Adrenal gland (tissue), 12 donors: ENCODE results near the gene ANK2. TPM values are rescaled to one million over a fixed set of nuclear protein-coding genes. Genes with fewer than 3 reads are reported as not detected.
A peak's percentile ranks its signal among the peaks of the same experiment; 100 is the strongest.

ENCODE experiments used
- DNase-seq, 7 donors: peaks; one replicate each; pipeline ENCODE4 v3.0.0-alpha.2; 2019 to 2020
- H3K27ac ChIP-seq, 5 donors: fragments of 200-600 bp; sonication (generic) in 4 of 5; 1 replicate in 3 of 5; 2 replicates in 2 of 5; pipeline versions ENCODE4 v1.5.1 to v1.8.0; 2016 to 2020; ENCODE audit warnings: mild to moderate bottlenecking in 1 of 5
- H3K27me3 ChIP-seq: fragments of 200-600 bp; 2 replicates; pipeline ENCODE4 v1.8.0; 2021
- H3K36me3 ChIP-seq, 2 donors: fragments of 200-600 bp; replicated peaks in 1 of 2; 1 replicate in 1 of 2; 2 replicates in 1 of 2; pipeline versions ENCODE4 v1.5.1 to v1.8.0; 2018 to 2022
- H3K4me1 ChIP-seq, 2 donors: fragments of 200-600 bp; replicated peaks in 1 of 2; 1 replicate in 1 of 2; 2 replicates in 1 of 2; pipeline versions ENCODE4 v1.5.1 to v1.8.0; 2018 to 2021
- H3K4me3 ChIP-seq, 4 donors: fragments of 200-600 bp; sonication (generic) in 3 of 4; one replicate each; pipeline ENCODE4 v1.5.1; 2016 to 2018
- H3K9me3 ChIP-seq, 3 donors: fragments of 200-600 bp; sonication (generic) in 1 of 3; replicated peaks in 1 of 3; 1 replicate in 2 of 3; 2 replicates in 1 of 3; pipeline versions ENCODE4 v1.5.1 to v1.8.0; 2016 to 2021
- POLR2A ChIP-seq, 2 donors: fragments of 450-650 bp; IDR thresholded peaks; one replicate each; pipeline ENCODE4 v1.6.1; 2017; ENCODE audit warnings: antibody characterized with exemption in 2 of 2, mild to moderate bottlenecking in 2 of 2, moderate library complexity in 1 of 2
- WGBS, 4 donors: extraction: QIAGEN DNeasy Blood & Tissue Kit in 2 of 4; methylation state at CpG; one replicate each; pipeline versions ENCODE4 v1.1.5 to v1.1.7; 2013 to 2017; 5-methylcytosine and 5-hydroxymethylcytosine counted together
- intact Hi-C, 2 donors: fragments of 100-400 bp; cut with DNase I; formaldehyde crosslinking; loops; one replicate each; pipeline versions ENCODE4 v1.14.1 to v1.15.0; 2022 to 2023
- polyA plus RNA-seq, 3 donors: library from polyadenylated mRNA; stranded (reverse); fragments of 200-250 nt in 2 of 3; fragments of 350-450 nt in 1 of 3; fragmentation: Illumina TruSeq in 1 of 3; extraction: RNeasy Lipid Tissue Mini Kit (QIAGEN cat#74804) in 1 of 3; gene quantifications; one replicate each; pipeline ENCODE4 v1.2.3, GENCODE V29; 2013 to 2014
- total RNA-seq, 9 donors: library from RNA; depleted of rRNA in 4 of 9; stranded (reverse); fragments of >200 nt in 4 of 9; fragments of 120-200 nt in 1 of 9; fragmentation: NEBNext Ultra II Directional in 1 of 9; extraction: Animal tissue kit (Norgen Biotek cat#: 25700) in 1 of 9; gene quantifications; one replicate each; pipeline versions ENCODE4 v1.1.0 to v1.2.4, GENCODE V29; 2013 to 2023
- TF ChIP-seq, protein P1 (sequence below), 6 experiments: fragments of 450-650 bp in 4 of 6; fragments of 200-600 bp in 2 of 6; sonication (generic) in 1 of 6; IDR thresholded peaks; 1 replicate in 5 of 6; 2 replicates in 1 of 6; pipeline versions ENCODE4 v1.5.1 to v1.8.0; 2016 to 2021; ENCODE audit warnings: antibody characterized with exemption in 6 of 6, mild to moderate bottlenecking in 2 of 6, moderate library complexity in 1 of 6
- donor health status: healthy with polysubstance abuse.
- donor health status: Bipolar disorder and iron deficiency.
- donor health status: DM: yes; HTN: yes; CAD: no.
- donor health status: DM: no; HTN: no; CAD: no.
- donor health status: DM: no; HTN: no; CAD: no.
- donor health status: DM: yes; HTN: yes; CAD: no.

ANK2 gene
- total and polyA plus RNA-seq, 12 donors: 6.5 to 229 (median 56.1) TPM

DNA sequence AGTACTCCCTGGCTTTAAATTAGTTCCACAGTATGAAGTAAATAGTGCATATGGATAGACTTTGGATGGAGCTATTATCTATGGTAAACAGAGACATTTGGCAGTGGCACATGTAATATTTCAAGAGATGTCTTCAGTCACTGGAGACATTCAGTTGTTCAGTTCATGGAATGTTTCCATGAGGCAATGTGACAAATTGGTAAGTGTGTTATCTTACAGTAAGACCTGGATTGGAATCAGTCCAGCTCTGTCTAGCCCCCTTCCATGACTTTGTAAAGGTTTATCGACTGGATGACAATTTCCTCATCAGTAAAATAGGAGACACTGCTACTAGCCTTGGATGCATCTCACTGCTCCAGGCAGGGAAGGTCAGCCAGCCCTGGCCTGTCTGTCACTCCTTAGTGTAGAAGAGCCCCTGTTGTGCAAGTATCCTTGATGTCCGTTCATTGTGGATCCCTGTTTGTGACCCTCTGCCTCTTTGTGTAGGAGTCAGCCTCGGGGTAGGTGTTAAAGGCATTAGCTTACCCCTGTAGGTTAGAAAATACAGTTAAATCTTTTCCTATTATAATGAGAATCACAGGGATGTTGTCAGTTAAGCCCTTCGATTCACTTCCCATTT, 335.9 kb downstream of the ANK2 start:
- H3K4me3 ChIP-seq: no peak overlapping the region
- no peaks in the 10 kb centered on the region for H3K9me3 ChIP-seq
- no peak for TF ChIP-seq POLR2A (IDR thresholded peaks at IDR 0.05)
- TF ChIP-seq, protein P1, sequence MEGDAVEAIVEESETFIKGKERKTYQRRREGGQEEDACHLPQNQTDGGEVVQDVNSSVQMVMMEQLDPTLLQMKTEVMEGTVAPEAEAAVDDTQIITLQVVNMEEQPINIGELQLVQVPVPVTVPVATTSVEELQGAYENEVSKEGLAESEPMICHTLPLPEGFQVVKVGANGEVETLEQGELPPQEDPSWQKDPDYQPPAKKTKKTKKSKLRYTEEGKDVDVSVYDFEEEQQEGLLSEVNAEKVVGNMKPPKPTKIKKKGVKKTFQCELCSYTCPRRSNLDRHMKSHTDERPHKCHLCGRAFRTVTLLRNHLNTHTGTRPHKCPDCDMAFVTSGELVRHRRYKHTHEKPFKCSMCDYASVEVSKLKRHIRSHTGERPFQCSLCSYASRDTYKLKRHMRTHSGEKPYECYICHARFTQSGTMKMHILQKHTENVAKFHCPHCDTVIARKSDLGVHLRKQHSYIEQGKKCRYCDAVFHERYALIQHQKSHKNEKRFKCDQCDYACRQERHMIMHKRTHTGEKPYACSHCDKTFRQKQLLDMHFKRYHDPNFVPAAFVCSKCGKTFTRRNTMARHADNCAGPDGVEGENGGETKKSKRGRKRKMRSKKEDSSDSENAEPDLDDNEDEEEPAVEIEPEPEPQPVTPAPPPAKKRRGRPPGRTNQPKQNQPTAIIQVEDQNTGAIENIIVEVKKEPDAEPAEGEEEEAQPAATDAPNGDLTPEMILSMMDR (IDR thresholded peaks at IDR 0.05): no peak
- DNase-seq: peak in 1 of 7 donors; percentile 8
- 51 to 71% (median 62%) methylated on average over 2 to 4 of the region's 4 CpGs for WGBS, 4 donors
- H3K36me3 ChIP-seq: no peaks in the 10 kb centered on the region
- intact Hi-C loops: no loop called here
- no peaks in the 10 kb centered on the region for H3K27me3 ChIP-seq
- H3K4me1 ChIP-seq: peaks cover 12 to 30% of the 10 kb centered on the region in 2 donors
- H3K27ac ChIP-seq: no peak overlapping the region

DNA sequence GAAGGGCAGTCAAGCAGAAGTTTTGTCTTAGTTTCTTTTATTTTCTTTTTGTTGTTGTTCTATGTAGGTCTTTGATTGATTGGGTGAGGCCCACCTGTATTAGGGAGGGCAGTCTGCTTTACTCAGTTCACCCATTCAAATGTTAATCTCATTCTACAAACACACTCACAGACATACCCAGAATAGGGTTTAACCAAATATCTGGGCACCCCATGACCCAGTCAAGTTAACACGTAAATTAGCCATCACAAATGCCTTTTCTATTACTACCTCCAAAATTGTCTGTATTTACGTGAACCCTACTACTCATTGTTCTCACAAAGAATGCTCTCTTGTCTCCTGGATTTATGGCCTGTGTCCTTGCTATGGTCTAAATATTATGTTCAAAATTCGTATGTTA, 339.7 kb downstream of the ANK2 start:
- Histone ChIP-seq H3K4me1 (peaks cover 7 to 12% of the 10 kb centered on the region in 2 donors), H3K27me3 (no peaks in the 10 kb centered on the region), H3K4me3 (no peak overlapping the region), H3K27ac (no peak overlapping the region), H3K9me3 (no peaks in the 10 kb centered on the region), H3K36me3 (no peaks in the 10 kb centered on the region)
- WGBS, 4 donors: 81 to 92% (median 85%) methylated on average over 3 of the region's 3 CpGs
- intact Hi-C loops: no loop called here
- DNase-seq: no peak
- TF ChIP-seq, protein P1 (IDR thresholded peaks at IDR 0.05): no peak
- TF ChIP-seq POLR2A (IDR thresholded peaks at IDR 0.05): no peak

DNA sequence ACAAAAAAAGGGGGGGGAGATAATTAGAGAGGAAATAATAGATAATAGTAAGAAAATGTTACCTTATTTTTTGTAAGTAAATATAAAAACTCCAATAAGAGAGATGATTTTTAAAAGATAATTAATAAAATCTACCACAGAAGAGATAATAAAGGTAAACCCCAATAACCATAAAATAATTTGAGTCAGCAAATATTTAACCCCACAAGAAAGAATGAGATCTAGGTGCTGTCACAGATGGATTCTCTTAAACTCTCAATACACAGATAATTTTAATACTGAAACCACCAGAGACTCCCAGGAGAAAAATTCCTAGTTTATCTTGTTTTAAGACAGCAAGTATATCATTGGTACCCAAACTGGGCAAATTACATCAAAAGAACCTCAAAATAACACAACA, 341.4 kb downstream of the ANK2 start:
- Histone ChIP-seq H3K9me3 (no peaks in the 10 kb centered on the region), H3K27me3 (no peaks in the 10 kb centered on the region), H3K27ac (no peak overlapping the region), H3K36me3 (no peaks in the 10 kb centered on the region), H3K4me1 (no peaks in the 10 kb centered on the region), H3K4me3 (no peak overlapping the region)
- DNase-seq: no peak
- TF ChIP-seq, protein P1 (IDR thresholded peaks at IDR 0.05): no peak
- TF ChIP-seq POLR2A (IDR thresholded peaks at IDR 0.05): no peak
- intact Hi-C loops: loop anchor here (5.0 to 10.0 kb wide), 3 partner anchors 156 to 684 kb away; partner anchors contain the start of gene CAMK2D (in 2 of the 2)

DNA sequence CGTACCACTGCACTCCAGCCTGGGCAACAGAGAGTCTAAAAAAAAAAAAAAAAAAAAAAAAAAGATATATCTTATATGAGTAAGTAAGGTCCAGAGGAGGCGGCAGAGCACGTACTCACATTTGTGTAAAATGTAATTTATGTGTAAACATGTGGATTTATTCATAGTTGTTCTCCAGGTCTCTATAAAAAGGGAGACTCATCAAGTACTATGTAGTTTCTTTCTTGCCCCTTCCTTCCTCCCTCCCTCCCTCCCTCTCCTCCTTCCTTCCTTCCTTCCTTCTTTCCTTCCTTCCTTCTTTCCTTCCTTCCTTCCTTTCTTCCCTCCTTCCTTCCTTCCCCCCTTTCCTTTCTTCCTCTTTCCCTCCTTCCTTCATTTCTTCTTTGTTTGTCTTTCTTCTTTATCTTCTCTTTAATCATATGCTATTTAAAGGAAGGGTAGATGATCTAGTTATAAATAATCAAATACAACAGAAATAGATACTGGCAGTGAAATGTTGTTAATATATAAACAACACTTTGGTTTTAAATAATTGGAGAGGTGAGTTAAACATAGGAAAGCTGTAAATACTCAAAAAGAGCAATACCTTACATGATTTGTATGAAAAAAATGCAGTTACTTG, 344.8 kb downstream of the ANK2 start:
- Histone ChIP-seq H3K27me3 (no peaks in the 10 kb centered on the region), H3K9me3 (no peaks in the 10 kb centered on the region), H3K36me3 (no peaks in the 10 kb centered on the region), H3K27ac (no peak overlapping the region), H3K4me1 (no peaks in the 10 kb centered on the region), H3K4me3 (no peak overlapping the region)
- no peak for DNase-seq
- WGBS, 4 donors: 42 to 68% (median 65%) methylated on average over 3 of the region's 3 CpGs
- intact Hi-C loops: loop anchor here (5.0 to 10.0 kb wide), 3 partner anchors 153 to 681 kb away; partner anchors contain the start of gene CAMK2D (in 2 of the 2)
- TF ChIP-seq, protein P1 (IDR thresholded peaks at IDR 0.05): no peak
- TF ChIP-seq POLR2A (IDR thresholded peaks at IDR 0.05): no peak
